HG03565 (cell line): ENCODE results near the gene LYPLA2.
"Not testable (repeated sequence)": the region's sequence is repeated elsewhere in the genome, so short reads cannot be mapped to it uniquely, and the experiment has no call there.

Experiments
- ATAC-seq: cut with Tn5 transposase; IDR thresholded peaks from one replicate; pipeline ENCODE4 v1.9.1; 2021; ENCODE audit warnings: mild to moderate bottlenecking, moderate library complexity; ENCODE audit not compliant: unreplicated experiment

The LYPLA2 gene

GRCh38 chr1:23777979-23778814, 12.7 kb upstream of the LYPLA2 start, which contains the start of gene PITHD1:
Gene PITHD1 (plus strand): TSS chr1:23778418. CDS start chr1:23778516, 98 bp downstream.
- ATAC-seq, result peak; percentile 53

- no peak for ATAC-seq
These were observed 11.0 kb upstream of the LYPLA2 start for GRCh38 chr1:23779826-23780371.

GRCh38 chr1:23783141-23783540, 7.8 kb upstream of the LYPLA2 start:
- not testable (repeated sequence) for ATAC-seq

GRCh38 chr1:23784846-23785245, 6.1 kb upstream of the LYPLA2 start:
- ATAC-seq, result no peak

GRCh38 chr1:23787701-23788100, 3.2 kb upstream of the LYPLA2 start:
- no peak for ATAC-seq

GRCh38 chr1:23788695-23789094, 2.2 kb upstream of the LYPLA2 start:
- no peak for ATAC-seq

- no peak for ATAC-seq
These were observed 637 bp downstream of the LYPLA2 start for GRCh38 chr1:23791516-23792047.

- ATAC-seq, result no peak
These were observed 1.4 kb downstream of the LYPLA2 start for GRCh38 chr1:23792151-23792945.

GRCh38 chr1:23793018-23793781, 2.3 kb downstream of the LYPLA2 start:
- ATAC-seq, result no peak

- ATAC-seq, result no peak
These were observed 3.2 kb downstream of the LYPLA2 start for GRCh38 chr1:23793861-23794731.

GRCh38 chr1:23794732-23795182, 3.8 kb downstream of the LYPLA2 start:
- not testable (repeated sequence) for ATAC-seq

- no peak for ATAC-seq
These were observed 4.9 kb downstream of the LYPLA2 start for GRCh38 chr1:23795676-23796465.

GRCh38 chr1:23796466-23797271, 5.7 kb downstream of the LYPLA2 start:
- ATAC-seq, result no peak

GRCh38 chr1:23797478-23798448, 6.8 kb downstream of the LYPLA2 start:
- no peak for ATAC-seq

- ATAC-seq, result no peak
These were observed 7.8 kb downstream of the LYPLA2 start for GRCh38 chr1:23798662-23799142.

- no peak for ATAC-seq
These were observed 8.3 kb downstream of the LYPLA2 start for GRCh38 chr1:23799255-23799569.
